ENCODE data around the gene RBBP7.

- TF ChIP-seq CTCF (conservative IDR thresholded peaks at IDR 0.05; ENCODE audit: low read length) (no peak), EZH2phosphoT487 (IDR thresholded peaks at IDR 0.05; ENCODE audit: borderline replicate concordance) (no peak)
Observed at GRCh38 chrX:16868920-16869319, 1.2 kb downstream of the RBBP7 start.

Measured in Loucy (cell line).